ENCODE results near the gene AGK.

- no peak for TF ChIP-seq CTCF (conservative IDR thresholded peaks at IDR 0.05; ENCODE audit: low read depth, low read length)
- no peak for TF ChIP-seq EZH2 (IDR thresholded peaks at IDR 0.05; ENCODE audit: low read length, unreplicated experiment)
- no peak for TF ChIP-seq EZH2phosphoT487 (IDR thresholded peaks at IDR 0.05; ENCODE audit: borderline replicate concordance, low read length)
These were observed 19.8 kb downstream of the AGK start for GRCh38 chr7:141571059-141571458.
